Skin of body (tissue), 2 donors: ENCODE results near the gene UNC13B. TPM values are rescaled to one million over a fixed set of nuclear protein-coding genes. Genes with fewer than 3 reads are reported as not detected.

Experiments used
- DNase-seq: peaks from one replicate; lab custom pipeline; 2025; lab: John Stamatoyannopoulos, UW
- total RNA-seq: library from RNA; depleted of rRNA; stranded (reverse); fragments of >200 nt; gene quantifications from one replicate; pipeline ENCODE4 v1.2.3, GENCODE V29; 2014

Gene UNC13B
- total RNA-seq, 1 donor from 2014 or later, result 13.9 TPM

GRCh38 chr9:35324966-35325365 is 163.2 kb downstream of the UNC13B start:
- no peak for DNase-seq

GRCh38 chr9:35333551-35333950 is 171.7 kb downstream of the UNC13B start:
- DNase-seq, result no peak

DNA sequence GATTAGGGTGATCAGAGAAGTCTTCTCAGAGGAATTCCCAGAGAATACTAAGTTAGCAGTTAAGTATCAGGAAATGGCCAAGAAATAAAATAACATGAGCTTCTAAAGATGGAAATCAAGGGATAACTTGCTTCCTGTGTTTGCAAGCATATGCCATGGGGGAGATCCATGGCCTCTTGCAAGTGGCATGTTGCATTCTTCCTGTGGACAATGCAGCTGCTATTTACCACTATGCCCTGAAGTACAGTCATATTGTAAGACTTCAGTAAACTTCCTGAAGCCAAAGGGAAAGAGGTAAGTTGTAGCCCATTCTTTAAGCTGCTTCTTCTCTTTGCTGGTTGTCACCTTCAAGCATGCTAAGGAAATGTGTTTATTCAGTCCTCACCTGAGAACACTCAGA is 173.4 kb downstream of the UNC13B start:
- no peak for DNase-seq

DNA sequence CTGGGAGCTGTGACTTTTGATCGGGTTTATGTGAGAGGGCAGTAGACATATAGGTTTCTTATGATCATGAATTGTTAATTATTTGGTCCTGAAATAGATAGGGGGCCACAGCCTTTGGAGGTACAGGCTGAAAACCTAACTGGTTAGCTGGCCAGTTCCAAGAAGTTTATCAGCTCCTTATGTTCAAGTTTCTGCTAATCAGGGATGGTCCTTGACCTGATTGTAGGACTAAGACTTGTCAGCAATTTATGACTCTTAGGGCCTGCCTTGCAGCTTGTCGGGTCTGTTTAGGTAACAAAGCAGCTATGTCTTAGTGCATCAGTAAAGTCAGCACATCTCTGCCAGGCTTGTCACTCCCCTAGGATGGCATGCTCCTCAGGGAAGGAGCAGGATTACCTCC is 176.3 kb downstream of the UNC13B start:
- no peak for DNase-seq

- no peak for DNase-seq
Measured at GRCh38 chr9:35338561-35339274, 176.9 kb downstream of the UNC13B start.

- no peak for DNase-seq
Measured at GRCh38 chr9:35340046-35340445, 178.2 kb downstream of the UNC13B start.

DNA sequence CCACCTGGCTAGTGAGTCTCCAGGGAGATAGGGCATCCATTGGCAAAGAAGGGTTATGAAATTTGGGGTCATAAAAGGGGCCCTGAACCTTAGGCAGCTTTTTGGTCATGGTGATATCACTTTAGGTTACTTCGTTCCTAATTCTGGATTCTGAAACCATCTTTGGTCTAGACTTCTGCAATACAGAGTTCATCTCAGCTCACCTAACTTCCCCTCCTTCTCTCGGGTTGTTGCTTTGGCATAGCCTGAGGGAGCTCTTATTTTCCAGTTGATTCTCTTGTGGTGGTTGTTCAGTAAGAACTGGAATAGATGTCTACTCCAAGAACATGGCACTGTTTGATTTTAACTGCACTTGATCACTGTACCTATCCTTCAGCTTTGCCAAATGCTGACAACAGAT is 179.2 kb downstream of the UNC13B start:
- DNase-seq, result no peak

GRCh38 chr9:35341585-35341984 is 179.8 kb downstream of the UNC13B start:
- peak; percentile 4 for DNase-seq

DNA sequence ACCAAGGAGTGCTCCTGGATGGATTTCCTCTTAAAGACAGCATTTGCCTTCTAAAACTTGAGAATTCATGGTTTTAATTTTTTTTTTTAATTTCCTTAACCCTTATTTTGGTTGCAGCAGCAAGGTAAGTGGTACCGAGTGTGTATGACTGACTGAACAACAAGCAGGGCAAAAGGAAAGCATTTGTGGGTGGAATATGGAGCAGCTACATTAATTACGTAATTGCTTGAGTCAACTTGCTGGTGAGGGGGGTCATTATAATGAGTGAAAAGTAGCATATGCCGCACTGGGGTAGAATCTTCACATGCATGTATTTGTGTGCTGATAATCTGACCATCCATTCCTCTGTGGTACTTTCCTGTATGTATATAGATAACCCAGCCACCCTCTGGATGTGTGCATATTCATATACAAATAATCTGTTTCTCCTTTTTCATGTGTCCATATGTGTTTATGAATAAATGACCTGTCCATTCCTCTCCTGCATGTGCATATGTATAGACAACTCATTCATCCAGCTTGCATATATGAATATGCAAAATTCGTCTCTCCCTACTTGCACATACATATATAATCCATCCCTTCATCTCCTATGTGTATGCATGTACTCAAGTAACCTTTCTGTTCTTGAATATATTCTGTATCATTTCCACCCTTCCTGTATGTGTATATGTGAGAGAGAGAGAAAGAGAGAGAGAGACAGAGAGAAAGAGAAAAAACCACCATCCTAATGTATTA is 180.6 kb downstream of the UNC13B start:
- DNase-seq, result no peak

DNA sequence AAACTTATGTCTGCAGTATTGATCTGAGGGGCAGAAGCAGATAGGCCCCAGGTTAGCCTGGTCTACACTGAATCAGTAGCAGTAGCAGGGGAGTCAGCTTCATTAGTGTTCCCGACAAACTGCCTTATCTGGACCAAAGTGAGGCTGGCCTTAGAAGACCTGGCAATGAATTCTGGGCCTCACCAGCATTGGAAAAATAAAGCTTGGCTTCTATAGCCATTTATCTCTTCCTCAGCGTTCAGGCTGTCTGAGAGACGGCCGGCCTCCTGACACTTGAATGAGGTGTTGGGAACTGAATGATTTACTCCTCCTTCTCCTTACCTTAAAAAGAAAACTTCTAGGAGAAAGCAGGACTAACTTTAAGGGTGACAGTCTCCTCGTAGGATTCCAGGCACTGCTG is 186.3 kb downstream of the UNC13B start:
- DNase-seq, result no peak

GRCh38 chr9:35349287-35349990 is 187.6 kb downstream of the UNC13B start:
- no peak for DNase-seq

DNA sequence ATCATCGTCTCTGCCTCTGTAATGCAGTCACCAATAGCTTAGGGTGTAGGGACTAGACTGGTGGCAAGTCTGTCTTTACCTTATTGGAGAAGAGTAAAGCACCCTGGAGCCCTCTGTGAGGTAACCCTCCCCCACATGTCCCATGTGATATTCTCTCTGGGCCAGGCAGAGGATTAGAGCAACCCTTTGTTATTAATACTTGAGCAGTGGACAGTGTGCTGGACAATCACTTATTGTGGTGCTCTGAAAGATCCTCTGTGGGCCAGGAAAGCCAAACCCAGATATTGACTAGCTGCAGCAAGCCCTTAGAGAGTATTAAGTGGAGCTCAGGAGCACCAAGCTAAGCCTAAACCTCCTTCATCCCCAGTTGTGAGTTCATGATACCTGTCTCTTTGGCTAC is 188.4 kb downstream of the UNC13B start:
- no peak for DNase-seq

DNA sequence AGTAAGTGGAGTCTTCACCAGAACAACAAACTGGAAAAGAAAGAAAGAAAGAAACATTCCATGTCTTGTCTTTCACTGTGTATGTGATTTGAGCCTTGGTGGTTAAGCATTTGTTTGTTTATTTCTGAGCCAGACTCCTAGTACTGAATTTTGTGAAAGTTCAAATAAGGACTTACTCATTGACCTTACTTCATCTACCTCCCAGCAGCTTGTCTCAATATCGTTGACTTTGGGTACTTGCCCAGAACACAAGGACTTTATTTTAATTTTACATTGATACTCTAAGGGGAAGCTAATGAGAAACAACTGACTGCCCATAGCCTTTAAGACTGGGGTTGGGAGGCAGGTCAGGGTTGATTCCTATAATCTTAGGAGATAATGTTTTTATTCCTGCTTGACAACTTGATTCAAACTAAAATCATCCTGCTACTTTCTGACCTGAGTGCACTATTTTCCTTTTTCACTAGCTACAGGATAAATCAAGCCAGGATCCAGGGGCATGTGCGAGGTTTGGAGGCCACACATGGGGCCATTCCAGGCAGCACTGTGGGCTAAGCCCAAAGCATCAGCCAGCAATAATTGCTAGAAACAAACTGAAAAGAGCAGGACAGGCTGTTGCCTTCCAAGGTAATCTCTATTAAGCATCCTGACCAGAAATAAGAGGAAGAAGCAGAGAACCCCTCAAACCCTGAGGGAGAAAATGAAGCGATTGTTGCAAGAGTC is 189.2 kb downstream of the UNC13B start:
- DNase-seq, result no peak

GRCh38 chr9:35353731-35354365 is 192.0 kb downstream of the UNC13B start:
- DNase-seq, result no peak

DNA sequence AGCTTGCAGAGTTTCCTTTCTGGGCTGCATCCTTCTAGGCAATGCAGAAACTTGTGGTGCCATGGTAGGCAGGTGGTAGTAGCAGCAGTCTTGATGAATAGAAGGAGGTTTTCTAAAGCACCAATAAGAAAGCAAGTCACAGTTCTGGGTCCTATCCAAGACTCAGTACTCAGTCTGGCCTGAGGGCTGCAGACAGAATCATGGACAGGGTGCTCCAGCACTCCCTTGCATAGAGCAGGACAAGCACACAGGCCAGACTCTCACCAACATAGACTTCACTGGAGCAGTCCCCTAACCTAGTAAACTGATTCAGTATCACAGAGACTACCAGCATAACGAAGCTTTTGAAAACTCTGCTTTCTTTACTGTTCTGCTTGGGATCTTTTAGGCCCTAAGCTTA is 194.1 kb downstream of the UNC13B start:
- DNase-seq, result no peak

DNA sequence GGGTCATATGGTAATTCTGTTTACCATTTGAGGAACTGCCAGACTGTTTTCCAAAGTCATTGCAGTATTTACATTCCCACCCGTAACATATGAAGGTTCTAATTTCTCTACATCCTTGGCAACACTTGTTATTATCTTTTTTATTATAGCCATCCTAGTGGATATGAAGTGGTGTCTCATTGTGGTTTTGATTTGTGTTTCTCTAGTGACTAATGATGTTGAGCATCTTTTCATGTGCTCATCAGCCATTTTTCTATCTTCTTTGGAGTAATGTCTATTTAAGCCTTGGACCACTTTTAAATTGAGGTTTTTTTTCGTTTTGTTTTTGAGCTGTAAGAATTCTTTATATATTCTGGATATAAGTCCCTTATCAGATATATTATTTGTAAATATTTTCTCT is 195.3 kb downstream of the UNC13B start:
- DNase-seq, result no peak

DNA sequence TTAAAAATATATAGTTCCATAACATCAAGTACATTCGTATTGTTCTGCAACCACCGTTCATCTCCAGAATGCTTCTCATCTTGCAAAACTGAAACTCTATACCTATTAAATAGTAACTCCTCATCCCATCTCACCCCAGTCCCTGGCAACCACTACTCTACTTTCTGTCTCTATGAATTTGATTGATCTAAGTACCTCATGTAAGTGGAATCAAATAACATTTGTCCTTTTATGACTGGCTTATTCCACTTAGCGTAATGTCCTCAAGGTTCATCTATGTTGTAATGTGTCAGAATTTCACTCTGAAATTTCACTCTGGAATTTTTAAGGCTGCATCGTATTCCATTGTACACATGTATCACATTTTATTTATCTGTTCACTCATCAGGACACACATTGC is 196.0 kb downstream of the UNC13B start:
- no peak for DNase-seq

DNA sequence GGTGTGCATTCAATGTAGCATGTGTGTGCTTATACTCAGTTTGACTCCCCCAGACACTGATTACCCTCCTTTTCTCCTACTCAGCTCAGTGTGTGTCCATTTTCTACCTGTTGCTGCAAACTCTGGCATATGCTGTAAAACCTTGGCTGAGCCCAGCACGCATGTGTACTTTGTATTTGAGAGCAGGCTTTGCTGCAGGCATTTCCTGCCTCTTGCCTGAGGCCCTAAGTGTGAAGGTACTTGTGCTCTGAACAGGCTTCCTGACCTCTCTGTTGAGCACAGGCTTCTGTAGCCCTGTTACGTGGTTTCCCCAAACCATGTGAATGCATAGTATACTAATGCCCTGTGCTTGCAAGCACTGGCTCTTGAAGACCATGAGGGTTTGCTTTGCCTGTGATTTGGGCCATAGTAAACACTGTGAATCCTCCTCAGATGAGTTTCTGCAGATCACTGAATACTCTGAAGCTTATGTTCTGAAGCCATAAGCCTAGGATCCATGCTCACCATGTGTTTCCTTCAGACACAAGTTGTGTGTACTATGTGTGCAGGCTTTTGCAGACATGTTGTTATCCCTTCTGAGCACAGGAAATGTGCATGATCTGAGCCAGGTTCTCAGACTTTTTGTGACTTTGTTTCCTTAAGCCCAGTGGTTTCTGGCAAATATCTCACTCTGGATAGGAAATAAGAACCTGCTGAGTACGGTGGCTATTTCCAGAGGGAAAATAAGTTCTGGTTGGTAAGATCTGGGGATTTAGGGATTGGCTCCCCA is 203.2 kb downstream of the UNC13B start:
- no peak for DNase-seq

- DNase-seq, result no peak
Measured at GRCh38 chr9:35366627-35367026, 204.8 kb downstream of the UNC13B start.

DNA sequence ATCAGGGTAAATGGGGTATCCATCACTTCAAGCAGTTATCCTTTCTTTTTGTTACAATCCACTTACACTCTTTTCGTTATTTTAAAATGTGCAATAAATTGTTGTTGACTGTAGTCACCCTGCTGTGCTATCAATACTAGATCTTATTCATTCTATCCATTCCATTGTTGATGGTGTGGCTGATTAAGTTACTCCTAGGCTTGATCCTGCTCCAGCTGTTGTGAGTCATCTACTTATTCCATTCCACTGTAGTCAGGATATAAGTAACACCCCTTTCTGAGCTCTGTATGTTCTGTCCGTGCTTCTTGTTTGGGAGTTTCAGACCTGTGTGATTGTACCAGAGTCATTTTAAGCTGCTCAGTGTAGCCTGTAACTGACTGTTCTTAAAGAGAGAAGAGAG is 205.6 kb downstream of the UNC13B start:
- peak; percentile 2 for DNase-seq

DNA sequence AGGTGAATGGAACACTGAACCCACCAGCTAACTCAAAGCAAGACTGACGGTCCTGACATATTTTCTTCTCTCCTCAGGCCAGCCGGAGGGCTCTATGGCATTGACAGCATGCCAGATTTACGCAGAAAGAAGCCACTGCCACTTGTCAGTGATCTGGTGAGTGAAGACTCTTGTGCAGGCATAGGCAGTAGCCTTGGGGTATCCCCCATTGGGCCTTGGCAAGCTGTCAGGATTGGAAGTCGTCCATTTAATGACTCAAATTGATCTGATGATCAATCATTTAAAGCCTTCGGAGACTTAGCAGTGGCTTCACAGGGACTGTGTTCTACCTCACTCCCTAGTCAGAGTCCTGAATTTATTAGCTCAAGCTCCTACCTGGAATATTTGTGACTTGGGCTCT is 208.4 kb downstream of the UNC13B start:
- no peak for DNase-seq
